DMS79 (cell line): ENCODE measurements around the gene KIF23.
"Not testable (repeated sequence)": the region's sequence is repeated elsewhere in the genome, so short reads cannot be mapped to it uniquely, and the experiment has no call there.

Source experiments
- DNase-seq: peaks from one replicate; lab custom pipeline; 2025; lab: John Stamatoyannopoulos, UW

The KIF23 gene

DNA sequence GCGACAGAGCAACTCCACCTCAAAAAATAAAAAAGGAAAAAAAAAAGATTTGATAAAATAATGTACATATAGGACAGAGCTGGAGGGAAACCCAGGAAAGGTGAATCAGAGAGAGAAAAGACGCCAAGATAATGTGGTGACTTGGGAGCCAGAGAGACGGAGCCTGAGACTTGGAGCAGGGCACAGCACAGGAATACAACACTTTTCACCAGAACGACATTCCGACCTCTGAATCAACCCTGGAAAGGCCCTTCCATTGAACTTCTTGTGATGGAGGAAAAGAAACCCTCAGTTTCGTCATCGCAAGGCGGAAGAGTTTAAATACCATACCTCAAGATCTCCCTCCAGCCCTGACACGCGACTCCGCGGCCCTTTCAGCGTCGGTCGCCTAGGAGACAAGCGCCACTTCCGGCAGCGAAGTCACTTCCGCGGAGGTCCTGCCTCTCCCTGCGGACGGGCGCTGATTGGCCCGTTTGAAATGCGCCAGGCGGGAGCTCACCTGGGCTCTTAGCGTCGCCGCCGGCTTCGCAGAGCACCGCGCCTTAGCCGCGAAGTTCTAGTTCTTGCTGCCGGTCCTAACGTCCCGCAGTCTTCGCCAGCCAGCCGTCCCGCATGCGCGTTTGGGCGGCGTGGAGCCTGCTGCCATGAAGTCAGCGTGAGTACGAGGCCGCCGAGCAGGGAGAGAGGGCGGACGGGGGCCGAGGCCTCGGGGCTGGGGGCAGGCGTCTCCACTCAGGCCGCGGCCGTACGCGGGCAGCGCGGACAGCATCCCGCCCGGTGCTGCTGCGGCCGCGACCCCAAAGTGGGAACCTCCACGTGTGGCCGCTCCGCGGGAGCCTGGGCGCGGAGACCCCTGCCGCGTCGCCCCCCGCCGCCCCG lies at the start of gene KIF23:
KIF23 (plus strand) TSS at position 528 of the 879 bp plus-strand sequence; CDS start at position 645, 117 bp downstream.
- DNase-seq = peak; percentile 82

DNA sequence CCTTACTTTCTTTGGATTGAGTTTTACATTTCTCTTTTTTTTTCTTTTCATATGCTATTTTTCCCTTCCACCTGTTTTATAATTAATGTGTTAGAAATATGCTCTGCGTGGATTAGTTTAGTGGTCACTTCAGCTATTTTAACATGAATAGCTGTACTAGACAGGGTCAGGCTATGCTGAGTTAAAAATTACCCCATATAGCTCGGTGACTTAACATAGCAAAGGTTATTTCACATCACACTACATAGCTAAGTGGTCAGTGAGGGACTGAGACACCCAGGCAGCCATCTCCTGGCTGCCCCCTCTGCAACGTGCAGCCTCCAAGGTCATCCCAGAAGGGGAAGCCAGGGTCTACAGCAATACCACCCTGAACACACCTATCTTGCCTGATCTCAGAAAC lies 46.9 kb upstream of the KIF23 start:
- no peak for DNase-seq

DNA sequence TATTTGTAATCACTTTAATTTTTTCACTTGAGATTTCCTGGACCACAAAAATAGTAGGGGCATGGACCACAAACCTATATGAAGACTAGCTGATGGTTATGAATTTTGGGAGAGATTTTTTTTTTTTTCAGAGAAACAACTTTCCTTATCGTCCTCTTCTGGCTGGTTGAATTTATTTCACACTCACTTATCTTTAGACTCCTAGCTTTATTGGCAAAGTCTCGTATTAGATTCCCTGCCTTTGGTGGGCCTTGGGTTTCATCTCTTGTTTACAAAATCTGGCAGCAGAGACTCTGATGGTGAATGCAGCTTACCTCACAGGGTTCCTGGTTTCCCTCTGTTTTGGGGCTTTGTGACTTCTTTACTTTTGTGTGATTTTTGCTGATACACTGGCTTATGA lies 44.5 kb upstream of the KIF23 start:
- DNase-seq = no peak

DNA sequence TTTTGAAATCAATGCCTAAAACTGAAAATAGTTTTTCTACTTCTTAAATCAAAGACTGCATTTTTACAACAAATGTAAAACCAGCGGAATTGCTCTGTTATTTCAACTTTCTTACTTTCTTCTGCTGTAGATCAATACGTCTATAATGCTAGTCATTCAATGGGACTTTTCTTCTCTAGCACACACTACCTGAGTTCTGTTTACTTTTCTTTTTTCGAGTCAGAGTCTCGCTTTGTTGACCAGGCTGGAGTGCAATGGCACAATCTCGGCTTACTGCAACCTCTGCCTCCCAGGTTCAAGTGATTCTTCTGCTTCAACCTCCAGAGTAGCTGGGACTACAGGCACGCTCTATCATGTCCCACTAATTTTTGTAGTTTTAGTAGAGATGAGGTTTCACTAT lies 40.7 kb upstream of the KIF23 start:
- DNase-seq = no peak

DNA sequence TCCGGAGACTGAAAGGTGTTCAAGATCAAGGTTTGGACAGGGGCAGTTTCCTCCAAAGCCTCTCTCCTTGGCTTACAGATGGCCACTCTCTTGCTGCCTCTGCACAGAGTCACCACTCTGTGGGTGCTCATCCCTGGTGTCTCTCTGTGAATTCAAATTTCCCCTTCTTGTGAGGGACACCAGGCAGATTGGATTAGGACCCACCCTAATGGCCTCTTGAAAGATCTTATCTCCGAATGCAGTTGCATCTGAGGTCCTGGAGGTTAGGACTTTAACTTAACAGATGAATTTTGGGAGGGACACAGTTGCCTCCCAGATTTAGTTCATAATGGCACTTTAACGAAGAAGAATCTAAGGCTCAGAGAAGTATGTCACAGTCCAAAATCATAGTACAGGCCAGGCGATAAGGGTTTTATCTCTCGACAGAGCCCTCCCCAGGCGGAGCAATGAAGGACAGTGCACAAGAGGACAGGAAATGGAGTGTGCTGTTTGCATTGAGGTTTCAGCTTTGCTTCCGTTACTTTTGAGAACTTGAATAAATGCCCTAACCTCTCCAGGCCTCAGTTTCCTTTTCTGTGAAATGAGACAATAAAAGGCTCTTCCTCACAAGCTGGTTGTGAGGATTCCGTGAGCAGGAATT lies 38.9 kb upstream of the KIF23 start:
- no peak for DNase-seq

DNA sequence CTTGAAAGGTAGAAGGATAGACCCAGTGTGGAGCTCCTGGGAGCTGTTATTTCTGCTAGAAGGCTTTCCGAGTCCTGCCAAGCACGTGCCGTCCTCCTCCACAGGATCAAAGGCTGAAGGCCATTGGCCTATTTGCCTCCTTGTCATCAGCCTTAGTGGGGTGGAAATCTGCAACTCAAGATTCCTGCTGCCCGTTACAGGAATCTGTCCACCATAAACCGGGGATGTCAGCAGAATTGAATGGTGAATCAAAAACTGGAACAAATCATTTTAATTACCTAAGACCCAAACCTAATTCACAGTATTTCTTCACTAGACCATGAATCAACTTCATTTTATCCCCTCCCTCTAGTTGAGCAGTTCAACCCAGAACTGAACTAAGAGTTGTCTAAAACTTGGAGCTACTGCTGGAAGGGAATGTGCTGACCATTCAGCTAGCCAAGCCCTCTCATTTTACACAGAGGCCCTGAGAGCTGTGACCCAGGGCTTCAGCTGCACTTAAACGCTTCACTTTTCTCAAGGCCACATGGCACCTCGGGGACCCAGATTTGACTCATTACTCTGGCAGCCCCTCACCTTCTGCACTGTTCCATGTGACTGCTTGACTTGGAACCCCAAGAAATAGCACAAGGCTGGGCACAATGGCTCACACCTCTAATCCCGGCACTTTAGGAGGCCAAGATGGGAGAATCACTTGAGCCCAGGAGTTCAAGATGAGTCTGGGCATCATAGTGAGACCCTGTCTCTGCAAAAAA lies 36.8 kb upstream of the KIF23 start:
- DNase-seq = no peak

DNA sequence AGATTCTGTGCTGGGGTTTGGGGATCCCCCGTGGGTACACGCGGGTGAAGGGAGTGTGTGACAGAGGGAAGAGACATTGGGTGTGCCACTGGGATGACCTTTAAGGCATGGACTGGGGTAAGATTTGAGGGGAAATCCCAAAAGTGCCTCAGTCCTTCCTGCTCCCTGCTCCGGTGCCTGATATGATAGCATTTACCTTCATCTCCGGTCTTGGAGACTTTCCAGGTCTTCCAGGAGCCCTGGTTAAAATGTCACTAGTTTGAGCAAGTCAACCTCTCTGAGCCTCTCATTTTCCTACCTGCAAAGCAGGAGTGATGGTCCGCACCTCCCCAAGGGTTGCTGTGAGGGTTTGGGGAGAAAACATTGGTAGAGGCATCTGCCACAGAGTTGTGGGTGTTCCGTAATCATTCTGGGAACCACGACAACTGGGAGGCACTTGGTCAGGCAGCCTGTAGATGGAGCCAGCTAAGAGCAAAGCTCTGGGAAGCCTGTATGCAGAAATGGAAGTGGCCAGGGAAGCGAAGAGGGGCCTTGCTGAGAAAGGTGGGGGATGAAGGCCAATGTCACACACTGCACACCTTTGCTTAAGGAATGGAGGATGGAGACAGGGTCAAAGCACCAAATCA lies 33.9 kb upstream of the KIF23 start:
- DNase-seq = no peak

DNA sequence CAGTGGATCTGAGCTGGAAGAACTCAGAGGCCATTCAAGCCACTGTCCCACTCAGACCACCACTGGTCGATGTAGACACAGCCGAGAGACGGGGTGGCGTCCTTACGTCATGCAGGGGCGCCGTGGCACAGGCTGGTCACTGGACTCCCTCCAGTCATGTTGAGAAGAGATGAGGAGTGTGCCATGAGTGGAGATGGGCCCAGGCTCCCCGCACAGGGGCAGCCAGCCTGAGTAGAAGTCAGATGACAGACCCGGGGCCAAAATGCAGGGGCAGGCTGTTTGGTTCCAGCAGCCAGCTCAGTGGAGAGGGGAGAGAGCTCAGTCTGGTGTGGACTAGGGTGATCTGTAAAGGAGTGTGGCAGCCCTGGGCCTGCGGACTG lies 33.4 kb upstream of the KIF23 start:
- no peak for DNase-seq

DNA sequence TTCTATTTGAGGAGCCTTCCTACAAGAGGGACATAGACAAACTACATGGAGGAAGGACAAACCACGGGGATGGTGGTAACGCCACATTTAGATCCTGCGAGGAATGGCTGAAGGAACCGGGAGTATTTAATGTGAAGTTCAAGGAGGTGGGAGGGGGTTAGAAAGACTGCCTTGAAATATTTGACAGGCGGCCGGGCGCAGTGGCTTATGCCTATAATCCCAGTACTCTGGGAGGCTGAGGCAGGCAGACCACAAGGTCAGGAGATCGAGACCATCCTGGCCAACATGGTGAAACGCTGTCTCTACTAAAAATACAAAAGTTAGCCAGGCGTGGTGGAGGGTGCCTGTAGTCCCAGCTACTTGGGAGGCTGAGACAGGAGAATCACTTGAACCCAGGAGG lies 32.0 kb upstream of the KIF23 start:
- not testable (repeated sequence) for DNase-seq

DNA sequence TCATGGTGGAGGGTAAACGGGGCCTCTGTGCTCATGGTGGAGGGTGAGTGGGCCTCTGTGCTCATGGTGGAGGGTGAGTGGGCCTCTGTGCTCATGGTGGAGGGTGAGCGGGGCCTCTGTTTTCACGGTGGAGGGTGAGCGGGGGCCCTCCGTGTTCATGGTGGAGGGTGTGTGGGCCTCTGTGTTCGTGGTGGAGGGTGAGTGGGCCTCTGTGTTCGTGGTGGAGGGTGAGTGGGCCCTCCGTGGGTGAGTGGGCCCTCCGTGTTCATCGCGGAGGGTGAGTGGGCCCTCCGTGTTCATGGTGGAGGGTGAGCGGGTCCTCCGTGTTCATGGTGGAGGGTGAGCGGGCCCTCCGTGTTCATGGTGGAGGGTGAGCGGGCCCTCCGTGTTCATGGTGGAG lies 30.1 kb upstream of the KIF23 start:
- not testable (repeated sequence) for DNase-seq

DNA sequence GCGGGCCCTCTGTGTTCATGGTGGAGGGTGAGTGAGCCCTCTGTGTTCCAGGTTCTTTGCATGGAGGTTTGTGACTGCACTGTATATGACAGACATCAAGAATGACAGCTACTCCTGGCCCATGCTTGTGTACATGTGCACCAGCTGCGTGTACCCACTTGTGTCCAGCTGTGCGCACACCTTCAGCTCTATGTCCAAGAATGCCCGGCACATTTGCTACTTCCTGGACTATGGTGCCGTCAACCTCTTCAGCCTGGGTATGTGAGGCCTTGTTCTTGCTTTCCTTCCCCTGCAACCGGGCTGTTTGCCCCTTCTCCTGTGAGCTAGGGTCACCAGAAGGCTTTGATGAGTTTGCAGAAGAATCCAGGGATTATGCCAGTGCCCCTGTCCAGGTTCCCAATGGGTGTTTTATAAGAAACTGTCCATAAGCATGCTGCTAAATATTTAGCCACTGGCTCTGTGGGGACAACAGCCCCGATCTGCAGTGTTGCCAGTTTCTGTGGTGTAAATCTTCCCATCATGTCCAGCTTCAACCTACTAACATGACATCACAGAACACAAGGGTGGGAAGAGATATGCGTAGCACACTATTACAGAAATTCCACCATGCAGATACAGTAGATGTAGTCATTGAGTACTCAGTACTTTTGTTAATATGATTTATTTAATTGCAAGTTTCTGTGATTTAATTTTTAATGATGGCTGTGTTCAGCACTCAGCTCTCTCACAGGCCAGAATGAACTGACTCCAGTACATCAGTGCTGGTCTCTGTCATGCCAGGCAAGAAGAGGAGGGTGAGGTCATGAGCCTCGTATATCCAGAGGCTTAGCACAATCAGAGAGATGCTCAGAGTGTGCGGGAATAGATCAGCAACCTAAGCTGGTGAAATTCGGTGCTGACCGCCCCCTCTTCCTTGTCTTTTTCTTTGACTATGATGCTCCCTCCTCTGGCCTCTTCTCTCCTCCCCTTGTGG lies 29.2 kb upstream of the KIF23 start:
- DNase-seq = no peak

DNA sequence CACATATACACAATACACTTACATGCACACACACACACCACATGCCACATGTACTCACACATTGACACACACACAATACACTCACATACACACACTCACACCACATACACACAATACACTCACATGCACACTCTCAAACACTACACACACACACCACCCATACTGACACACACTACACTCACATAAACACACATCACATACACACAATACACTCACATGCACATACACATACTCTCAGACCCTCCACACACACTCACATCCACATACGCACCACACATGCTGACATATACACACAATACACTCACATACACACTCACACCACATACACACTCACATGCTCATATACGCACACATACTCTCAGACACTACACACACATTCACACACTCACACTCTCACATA lies 28.3 kb upstream of the KIF23 start:
- no peak for DNase-seq

DNA sequence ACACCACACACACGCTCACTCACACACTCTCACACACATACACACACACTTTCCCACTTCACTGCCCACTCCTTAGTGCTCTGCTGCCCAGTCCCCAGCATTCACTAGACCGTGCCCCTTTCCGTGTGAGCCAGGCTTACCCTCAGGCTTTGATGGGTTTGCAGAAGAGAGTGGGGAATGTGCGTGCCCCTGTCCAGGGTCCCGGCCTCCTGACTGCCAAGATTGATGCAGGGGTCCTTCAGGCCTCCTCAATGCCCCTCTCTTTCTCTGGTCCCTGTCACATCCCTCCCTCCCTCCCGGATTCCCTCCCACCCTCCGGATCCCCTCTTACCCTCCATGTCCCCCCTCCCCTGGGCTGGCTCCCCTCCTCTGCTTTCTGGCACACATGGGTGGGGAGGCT lies 27.9 kb upstream of the KIF23 start:
- DNase-seq = no peak

DNA sequence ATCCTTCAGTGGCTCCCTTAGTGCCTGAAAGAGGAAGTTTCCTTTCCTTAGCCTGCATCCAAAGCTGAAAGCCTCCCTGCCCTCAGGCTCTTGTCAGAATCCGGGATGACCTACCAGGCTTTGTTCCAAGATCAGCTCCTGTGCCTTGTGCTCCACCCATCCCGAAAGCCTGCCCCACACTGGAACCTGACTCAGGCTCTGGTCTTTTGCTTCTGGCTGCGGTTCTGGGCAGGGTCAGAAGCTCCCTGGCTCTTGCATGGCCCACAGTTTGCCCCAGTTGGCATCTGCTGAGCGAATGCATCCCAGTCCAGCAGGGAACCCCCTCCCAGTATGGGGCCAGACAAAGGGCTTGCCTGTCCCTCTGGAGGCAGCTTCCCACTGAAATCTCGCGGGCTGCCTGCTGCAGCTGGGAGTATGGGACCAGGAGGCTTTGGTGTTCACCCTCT lies 25.9 kb upstream of the KIF23 start:
- DNase-seq = no peak

DNA sequence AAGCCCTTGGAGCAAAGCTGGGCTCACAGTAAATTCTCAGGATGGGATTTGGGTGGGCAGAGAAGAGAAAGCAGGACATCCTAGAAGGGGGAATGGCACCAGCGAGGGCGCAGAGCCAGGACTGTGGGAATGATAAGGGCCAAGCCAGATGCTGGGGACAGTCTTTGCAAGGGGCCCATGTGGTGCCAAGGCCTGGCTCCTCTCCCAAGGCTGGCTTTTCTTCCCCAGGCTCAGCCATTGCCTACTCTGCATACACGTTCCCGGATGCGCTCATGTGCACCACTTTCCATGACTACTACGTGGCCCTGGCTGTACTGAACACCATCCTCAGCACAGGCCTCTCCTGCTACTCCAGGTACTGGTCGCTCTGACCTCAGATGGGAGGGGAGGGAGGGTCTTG lies 24.7 kb upstream of the KIF23 start:
- DNase-seq = no peak

DNA sequence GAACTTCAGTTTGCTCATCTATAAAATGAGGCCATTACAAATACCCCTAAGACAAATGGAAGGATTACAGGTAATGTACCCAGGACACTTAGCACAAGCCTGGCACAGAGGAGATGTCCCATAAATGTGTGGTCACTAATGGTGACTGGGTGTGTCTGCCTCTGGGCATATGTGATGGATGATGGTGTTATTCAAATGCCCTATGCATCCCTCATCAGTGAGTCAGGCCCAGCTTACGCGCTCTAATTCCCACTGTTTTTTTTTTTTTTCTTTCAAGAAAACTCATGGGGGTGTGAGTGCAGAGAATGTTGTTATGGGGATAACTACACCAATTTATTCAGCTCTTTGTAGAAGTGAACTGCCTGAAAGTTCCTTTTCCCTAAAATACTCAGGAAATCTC lies 23.6 kb upstream of the KIF23 start:
- DNase-seq = no peak

DNA sequence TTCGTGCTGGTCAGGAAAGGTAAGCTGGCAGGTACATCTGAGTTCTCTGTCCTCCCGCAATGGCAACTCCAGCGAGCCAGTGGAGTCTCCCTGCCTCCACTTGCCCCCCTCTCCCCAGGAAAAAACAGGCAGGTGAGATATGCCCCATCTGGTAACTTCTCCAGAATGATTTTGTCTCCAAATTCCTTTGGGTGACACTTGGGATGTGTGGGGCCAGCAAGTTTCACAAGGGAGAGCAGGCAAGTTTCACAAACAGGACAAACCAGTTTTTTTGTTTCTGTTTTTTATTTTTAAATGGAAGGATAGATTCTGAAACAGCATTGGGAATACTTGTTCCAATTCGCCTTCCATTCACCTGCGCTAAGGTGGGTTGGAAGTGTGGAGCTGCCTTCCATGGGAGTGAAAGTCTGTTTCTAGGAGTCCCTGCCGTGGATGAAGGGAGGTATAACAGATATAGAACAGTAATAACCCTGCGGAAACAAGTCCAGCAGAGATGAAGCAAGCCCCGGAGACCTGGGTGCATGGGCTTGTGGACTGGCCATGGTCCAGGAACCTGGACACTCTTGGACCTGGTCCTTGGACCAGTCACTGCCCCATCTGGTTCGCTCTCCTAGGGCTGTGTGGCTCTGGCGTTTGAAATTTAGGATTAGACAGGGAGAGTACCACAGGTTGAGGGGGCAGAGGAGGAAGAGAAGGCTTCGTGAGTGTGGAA lies 22.9 kb upstream of the KIF23 start:
- no peak for DNase-seq

DNA sequence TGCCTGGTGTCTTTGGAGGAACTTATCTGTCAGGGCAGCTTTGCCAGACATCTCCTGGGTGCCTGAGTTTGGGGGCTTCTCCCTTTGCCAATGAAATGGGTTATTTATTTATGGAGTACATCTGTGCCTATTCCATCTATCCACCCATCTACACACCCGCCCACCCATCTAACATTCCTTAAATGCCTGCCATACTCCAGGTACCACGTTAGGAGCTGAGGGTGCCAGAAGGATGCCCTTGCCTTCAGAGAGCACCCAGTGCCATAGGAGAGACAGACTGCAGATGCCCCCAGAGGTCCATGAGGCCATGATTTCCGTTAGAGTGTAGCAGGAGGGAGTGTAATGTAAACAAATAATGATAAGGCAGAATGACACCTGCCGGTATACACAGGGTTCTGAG lies 21.8 kb upstream of the KIF23 start:
- DNase-seq = no peak

DNA sequence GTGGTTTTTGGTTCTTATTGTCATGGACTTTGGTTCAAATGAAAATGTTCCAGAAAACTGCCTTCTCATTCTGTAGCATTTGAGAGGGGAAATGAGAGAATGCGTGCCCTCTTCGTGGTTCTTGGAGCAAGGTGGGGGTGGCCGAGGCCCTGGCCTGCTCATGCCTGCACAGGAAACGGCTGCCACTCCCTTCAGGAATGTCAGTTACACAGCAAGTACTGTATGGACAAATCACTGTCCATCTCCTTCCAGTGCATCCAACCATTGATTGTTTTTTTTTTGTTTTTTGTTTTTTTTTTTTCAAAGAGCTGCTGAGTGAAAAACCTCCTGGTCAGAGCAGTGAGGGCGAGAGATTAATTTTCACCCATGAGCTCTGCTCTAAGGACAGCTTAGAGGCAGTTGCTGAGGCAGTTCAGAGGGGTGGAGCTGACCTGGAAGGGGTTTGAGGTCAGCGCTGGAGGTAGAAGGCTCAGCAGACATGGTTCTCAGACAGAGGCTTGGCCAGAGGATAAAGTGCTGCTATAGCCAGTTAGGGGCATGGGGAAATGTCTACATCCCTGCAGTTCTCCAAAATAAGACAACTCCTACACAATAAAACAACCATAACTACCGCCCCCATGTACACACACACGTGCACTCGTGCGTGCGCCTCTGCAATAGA lies 20.2 kb upstream of the KIF23 start:
- no peak for DNase-seq
